K562 (cell line): Measurements from ENCODE around the gene LAMA1. TPM values are rescaled to one million over a fixed set of nuclear protein-coding genes. Genes with fewer than 3 reads are reported as not detected.

Experiments
- ASH1L ChIP-seq: fragments of 450-650 bp; IDR thresholded peaks from 2 replicates; pipeline ENCODE4 v1.6.1; 2018; ENCODE audit warnings: borderline replicate concordance, mild to moderate bottlenecking, low read depth; ENCODE audit not compliant: partially characterized antibody
- CREB1 ChIP-seq, 2 experiments: sonication (generic) in 1 of 2; formaldehyde crosslinking in 1 of 2; IDR thresholded peaks; 2 replicates each; pipeline versions ENCODE4 v1.6.1 to v1.8.0; 2012 to 2022; ENCODE audit warnings: inconsistent platforms in 1 of 2, mild to moderate bottlenecking in 1 of 2, missing genetic modification reagents in 1 of 2, moderate library complexity in 1 of 2
- CREM ChIP-seq: IDR thresholded peaks from 2 replicates; pipeline ENCODE4 v1.6.1; 2014; ENCODE audit warnings: antibody characterized with exemption, low read depth
- DMBX1 ChIP-seq: fragments of 250-450 bp; sonication (Bioruptor Pico); IDR thresholded peaks from 2 replicates; pipeline ENCODE4 v1.8.0; 2022; ENCODE audit warnings: inconsistent platforms, mild to moderate bottlenecking, moderate library complexity, borderline replicate concordance
- ELF1 ChIP-seq: fragments of 200-800 bp; sonication (Bioruptor generic); IDR thresholded peaks from 2 replicates; pipeline ENCODE4 v1.6.1; 2016; ENCODE audit warnings: missing genetic modification characterization, missing compliant biosample characterization
- FOXM1 ChIP-seq, 2 experiments: fragments of 450-650 bp in 1 of 2; sonication (generic) in 1 of 2; formaldehyde crosslinking in 1 of 2; IDR thresholded peaks; 2 replicates each; pipeline versions ENCODE4 v1.6.1 to v1.9.0; 2017 to 2022; ENCODE audit warnings: low read depth in 2 of 2, mild to moderate bottlenecking in 2 of 2, missing genetic modification reagents in 1 of 2, moderate library complexity in 1 of 2
- HDAC3 ChIP-seq: fragments of 450-650 bp; IDR thresholded peaks from 2 replicates; pipeline ENCODE4 v1.6.1; 2018; ENCODE audit warnings: borderline replicate concordance, mild to moderate bottlenecking, moderate library complexity; ENCODE audit not compliant: partially characterized antibody
- HNRNPUL1 ChIP-seq: fragments of 200-400 bp; formaldehyde crosslinking; IDR thresholded peaks from 2 replicates; pipeline ENCODE4 v1.6.1; 2017; ENCODE audit warnings: low read length
- KDM2B ChIP-seq: fragments of 250-450 bp; sonication (Bioruptor Pico); IDR thresholded peaks from 2 replicates; pipeline ENCODE4 v1.8.0; 2021; ENCODE audit warnings: mild to moderate bottlenecking, moderate library complexity
- NBN ChIP-seq: fragments of 450-650 bp; IDR thresholded peaks from 2 replicates; pipeline ENCODE4 v1.6.1; 2016; ENCODE audit warnings: low read depth, mild to moderate bottlenecking
- NCOA6 ChIP-seq: fragments of 450-650 bp; IDR thresholded peaks from 2 replicates; pipeline ENCODE4 v1.6.1; 2017; ENCODE audit warnings: mild to moderate bottlenecking
- NFIX ChIP-seq: fragments of 250-450 bp; sonication (Bioruptor Pico); IDR thresholded peaks from 2 replicates; pipeline ENCODE4 v1.4.0; 2020; ENCODE audit warnings: low read depth, mild to moderate bottlenecking, moderate library complexity
- NR1H2 ChIP-seq: sonication (generic); formaldehyde crosslinking; IDR thresholded peaks from 2 replicates; pipeline ENCODE4 v1.4.0; 2020; ENCODE audit warnings: mild to moderate bottlenecking, missing genetic modification reagents
- RUNX1 ChIP-seq: sonication (generic); IDR thresholded peaks from 2 replicates; pipeline ENCODE4 v1.6.1; 2016; ENCODE audit warnings: antibody characterized with exemption, low read depth
- SMARCA5 ChIP-seq: fragments of 450-650 bp; IDR thresholded peaks from 2 replicates; pipeline ENCODE4 v1.6.1; 2016
- SMC3 ChIP-seq: conservative IDR thresholded peaks from 2 replicates; pipeline ENCODE4 v1.6.1; 2011; ENCODE audit warnings: low read depth, low read length, improper control_type of control experiment; ENCODE audit not compliant: insufficient read depth
- SP1 ChIP-seq: sonication (generic); formaldehyde crosslinking; IDR thresholded peaks from 2 replicates; pipeline ENCODE4 v1.8.1; 2022; ENCODE audit warnings: mild to moderate bottlenecking, missing genetic modification reagents
- SP2 ChIP-seq: IDR thresholded peaks from 2 replicates; pipeline ENCODE4 v1.6.1; 2011; ENCODE audit warnings: mild to moderate bottlenecking, low read depth, low read length, moderate library complexity; ENCODE audit not compliant: poor library complexity, severe bottlenecking; ENCODE audit errors: extremely low read depth
- ZKSCAN1 ChIP-seq: fragments of 150-350 bp; IDR thresholded peaks from 2 replicates; pipeline ENCODE4 v1.6.1; 2016; ENCODE audit warnings: low read depth, low read length
- ZNF134 ChIP-seq: fragments of 250-450 bp; sonication (Bioruptor Pico); conservative IDR thresholded peaks from 2 replicates; pipeline ENCODE4 v1.4.0; 2020
- ZSCAN29 ChIP-seq: fragments of 450-650 bp; IDR thresholded peaks from 2 replicates; pipeline ENCODE4 v1.6.1; 2017
- polyA plus RNA-seq, 8 experiments: library from polyadenylated mRNA; depleted of rRNA in 4 of 8; stranded (reverse) in 5 of 8; unstranded in 3 of 8; fragments of >200 nt; fragmentation: Nextera tagmentation in 2 of 8; fragmentation: Illumina TruSeq in 1 of 8; extraction: Ambion mirVana in 2 of 8; extraction: Trizol in 1 of 8; gene quantifications; 2 replicates each; pipeline versions ENCODE4 v1.2.1 to v1.2.3, GENCODE V29; 2011 to 2014; ENCODE audit warnings: inconsistent platforms in 1 of 8, missing spikeins in 1 of 8
- total RNA-seq, 7 experiments: library from RNA; depleted of rRNA in 6 of 7; stranded (reverse); fragments of >200 nt in 6 of 7; fragmentation: Illumina TruSeq in 2 of 7; extraction: Trizol in 2 of 7; gene quantifications; 2 replicates each; pipeline versions ENCODE4 v1.2.1 to v1.2.3, GENCODE V29; 2011 to 2021; ENCODE audit warnings: low replicate concordance in 1 of 7
- TF ChIP-seq, protein P1 (sequence below): sonication (generic); formaldehyde crosslinking; IDR thresholded peaks from 2 replicates; pipeline ENCODE4 v1.8.1; 2023; ENCODE audit warnings: mild to moderate bottlenecking, missing genetic modification reagents
- TF ChIP-seq, protein P2 (sequence below): fragments of 450-650 bp; IDR thresholded peaks from 2 replicates; pipeline ENCODE4 v1.6.1; 2016; ENCODE audit warnings: antibody characterized with exemption
- TF ChIP-seq, protein P3 (sequence below), 3 experiments: IDR thresholded peaks in 2 of 3; conservative IDR thresholded peaks in 1 of 3; 2 replicates each; pipeline ENCODE4 v1.5.1; 2011 to 2012; ENCODE audit warnings: low read length in 3 of 3, mild to moderate bottlenecking in 3 of 3, control low read depth in 2 of 3, improper control_type of control experiment in 1 of 3, inconsistent platforms in 1 of 3, low read depth in 1 of 3, mixed read lengths in 1 of 3, moderate library complexity in 1 of 3; ENCODE audit not compliant: insufficient read depth in 2 of 3

LAMA1 gene
- total and polyA plus RNA-seq, 9 of the 15 experiments (the other 6 are each of a cell fraction or from before 2014, with no cell fraction given), result 0.04 TPM; not detected in 8

DNA sequence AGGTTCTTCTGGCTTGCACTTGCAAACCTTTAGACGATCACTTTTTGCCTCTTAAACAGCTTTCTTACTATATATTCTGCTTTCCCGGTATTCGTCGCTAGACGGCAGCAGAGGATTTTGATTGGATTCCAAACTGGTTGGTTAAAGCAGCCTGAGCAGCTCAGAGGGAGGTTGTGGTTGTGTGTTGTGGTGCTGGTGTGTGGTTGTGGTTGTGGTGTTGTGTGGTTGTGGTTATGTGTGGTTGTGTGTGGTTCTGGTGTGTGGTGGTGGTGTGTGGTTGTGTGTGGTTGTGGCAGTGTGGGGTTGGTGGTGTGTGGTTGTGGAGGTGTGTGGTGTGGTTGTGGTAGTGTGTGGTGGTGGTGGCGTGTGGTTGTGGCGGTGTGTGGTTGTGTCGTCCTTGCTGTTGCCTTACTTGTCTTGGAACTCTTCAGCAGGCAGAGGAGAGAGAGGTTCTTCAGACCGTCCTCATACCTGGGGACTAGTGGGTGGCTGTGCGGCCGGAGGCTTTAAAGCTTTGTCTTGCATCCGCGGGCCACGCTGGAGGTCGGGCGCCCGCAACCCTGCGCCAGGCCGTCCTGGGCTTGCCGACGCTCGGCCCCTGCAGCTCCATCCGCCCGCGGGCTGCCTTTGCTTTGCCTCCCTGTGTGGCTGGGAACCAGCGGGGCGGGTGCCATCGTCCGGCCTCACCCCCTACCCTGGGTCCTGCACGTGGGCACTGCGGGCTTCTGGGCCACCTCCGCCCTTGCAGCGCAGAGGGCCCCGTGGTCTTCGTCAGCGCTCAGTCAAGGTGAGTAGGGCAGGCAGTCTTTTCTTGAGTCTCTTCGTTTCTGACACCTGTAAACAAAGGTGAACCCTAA, 197.3 kb downstream of the LAMA1 start (continued):
- TF ChIP-seq, protein P1, sequence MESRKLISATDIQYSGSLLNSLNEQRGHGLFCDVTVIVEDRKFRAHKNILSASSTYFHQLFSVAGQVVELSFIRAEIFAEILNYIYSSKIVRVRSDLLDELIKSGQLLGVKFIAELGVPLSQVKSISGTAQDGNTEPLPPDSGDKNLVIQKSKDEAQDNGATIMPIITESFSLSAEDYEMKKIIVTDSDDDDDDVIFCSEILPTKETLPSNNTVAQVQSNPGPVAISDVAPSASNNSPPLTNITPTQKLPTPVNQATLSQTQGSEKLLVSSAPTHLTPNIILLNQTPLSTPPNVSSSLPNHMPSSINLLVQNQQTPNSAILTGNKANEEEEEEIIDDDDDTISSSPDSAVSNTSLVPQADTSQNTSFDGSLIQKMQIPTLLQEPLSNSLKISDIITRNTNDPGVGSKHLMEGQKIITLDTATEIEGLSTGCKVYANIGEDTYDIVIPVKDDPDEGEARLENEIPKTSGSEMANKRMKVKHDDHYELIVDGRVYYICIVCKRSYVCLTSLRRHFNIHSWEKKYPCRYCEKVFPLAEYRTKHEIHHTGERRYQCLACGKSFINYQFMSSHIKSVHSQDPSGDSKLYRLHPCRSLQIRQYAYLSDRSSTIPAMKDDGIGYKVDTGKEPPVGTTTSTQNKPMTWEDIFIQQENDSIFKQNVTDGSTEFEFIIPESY (CRISPR knock-in tag), result no peak
- TF ChIP-seq SMARCA5, result peak; percentile 91
- TF ChIP-seq DMBX1 (CRISPR knock-in tag), result no peak
- no peak for TF ChIP-seq ASH1L
- no peak for TF ChIP-seq HDAC3
- TF ChIP-seq ZNF134 (CRISPR knock-in tag), result no peak
- TF ChIP-seq, protein P2, sequence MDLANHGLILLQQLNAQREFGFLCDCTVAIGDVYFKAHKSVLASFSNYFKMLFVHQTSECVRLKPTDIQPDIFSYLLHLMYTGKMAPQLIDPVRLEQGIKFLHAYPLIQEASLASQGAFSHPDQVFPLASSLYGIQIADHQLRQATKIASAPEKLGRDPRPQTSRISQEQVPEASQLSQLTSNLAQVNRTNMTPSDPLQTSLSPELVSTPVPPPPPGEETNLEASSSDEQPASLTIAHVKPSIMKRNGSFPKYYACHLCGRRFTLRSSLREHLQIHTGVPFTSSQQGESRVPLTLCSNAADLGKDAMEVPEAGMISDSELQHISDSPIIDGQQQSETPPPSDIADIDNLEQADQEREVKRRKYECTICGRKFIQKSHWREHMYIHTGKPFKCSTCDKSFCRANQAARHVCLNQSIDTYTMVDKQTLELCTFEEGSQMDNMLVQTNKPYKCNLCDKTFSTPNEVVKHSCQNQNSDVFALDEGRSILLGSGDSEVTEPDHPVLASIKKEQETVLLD, result 0 out of 2 replicates have a peak, but pooled peaks have one; percentile 25
- TF ChIP-seq SP2, result no peak
- no peak for TF ChIP-seq HNRNPUL1
- TF ChIP-seq NCOA6, result no peak
- no peak for TF ChIP-seq RUNX1
- no peak for TF ChIP-seq FOXM1 (IDR thresholded peaks at IDR 0.05; ENCODE audit: low read depth)
- no peak for TF ChIP-seq FOXM1 (CRISPR knock-in tag; IDR thresholded peaks at IDR 0.05; ENCODE audit: low read depth)
- TF ChIP-seq KDM2B (CRISPR knock-in tag), result no peak
- TF ChIP-seq ZSCAN29, result no peak
- no peak for TF ChIP-seq ZKSCAN1
- no peak for TF ChIP-seq CREM
- no peak for TF ChIP-seq NFIX
- TF ChIP-seq NR1H2 (CRISPR knock-in tag), result no peak
- peak; percentile 59; the same call in 1 of the 2 replicates for TF ChIP-seq NBN
- TF ChIP-seq ELF1 (tag), result no peak
- peak; percentile 86 for TF ChIP-seq SMC3
- no peak for TF ChIP-seq SP1 (CRISPR knock-in tag)
- no peak for TF ChIP-seq CREB1 (IDR thresholded peaks at IDR 0.05)
- no peak for TF ChIP-seq CREB1 (CRISPR knock-in tag; IDR thresholded peaks at IDR 0.05)
- TF ChIP-seq, protein P3, sequence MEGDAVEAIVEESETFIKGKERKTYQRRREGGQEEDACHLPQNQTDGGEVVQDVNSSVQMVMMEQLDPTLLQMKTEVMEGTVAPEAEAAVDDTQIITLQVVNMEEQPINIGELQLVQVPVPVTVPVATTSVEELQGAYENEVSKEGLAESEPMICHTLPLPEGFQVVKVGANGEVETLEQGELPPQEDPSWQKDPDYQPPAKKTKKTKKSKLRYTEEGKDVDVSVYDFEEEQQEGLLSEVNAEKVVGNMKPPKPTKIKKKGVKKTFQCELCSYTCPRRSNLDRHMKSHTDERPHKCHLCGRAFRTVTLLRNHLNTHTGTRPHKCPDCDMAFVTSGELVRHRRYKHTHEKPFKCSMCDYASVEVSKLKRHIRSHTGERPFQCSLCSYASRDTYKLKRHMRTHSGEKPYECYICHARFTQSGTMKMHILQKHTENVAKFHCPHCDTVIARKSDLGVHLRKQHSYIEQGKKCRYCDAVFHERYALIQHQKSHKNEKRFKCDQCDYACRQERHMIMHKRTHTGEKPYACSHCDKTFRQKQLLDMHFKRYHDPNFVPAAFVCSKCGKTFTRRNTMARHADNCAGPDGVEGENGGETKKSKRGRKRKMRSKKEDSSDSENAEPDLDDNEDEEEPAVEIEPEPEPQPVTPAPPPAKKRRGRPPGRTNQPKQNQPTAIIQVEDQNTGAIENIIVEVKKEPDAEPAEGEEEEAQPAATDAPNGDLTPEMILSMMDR (IDR thresholded peaks at IDR 0.05 in 2 of 3, conservative IDR thresholded peaks at IDR 0.05 in 1 of 3; ENCODE audit: insufficient read depth in 2 of 3, low read depth in 1 of 3, low read length in 3 of 3), result peak; percentile 89 to 96 (median 96)
